GM23248 (cell line): ENCODE measurements around the gene AMBRA1. TPM values are rescaled to one million over a fixed set of nuclear protein-coding genes. Genes with fewer than 3 reads are reported as not detected.

ENCODE experiments used
- DNase-seq: peaks from one replicate; pipeline ENCODE4 v3.0.0-alpha.2; 2015
- H2AFZ ChIP-seq: fragments of 200-600 bp; sonication (generic); 2 replicates; pipeline ENCODE4 v1.6.1; 2016; ENCODE audit warnings: antibody characterized with exemption
- H3F3A ChIP-seq: fragments of 200-600 bp; sonication (generic); 2 replicates; pipeline ENCODE4 v1.6.1; 2016; ENCODE audit warnings: mild to moderate bottlenecking, antibody characterized with exemption, mixed run types; ENCODE audit not compliant: insufficient read depth
- H3K27ac ChIP-seq: fragments of 200-600 bp; sonication (generic); 2 replicates; pipeline ENCODE4 v1.5.1; 2016; ENCODE audit warnings: mild to moderate bottlenecking
- H3K27me3 ChIP-seq: fragments of 200-600 bp; sonication (generic); replicated peaks from 2 replicates; pipeline ENCODE4 v1.6.1; 2016; ENCODE audit warnings: mild to moderate bottlenecking; ENCODE audit not compliant: insufficient read depth
- H3K36me3 ChIP-seq: fragments of 200-600 bp; sonication (generic); 2 replicates; pipeline ENCODE4 v1.6.1; 2016; ENCODE audit warnings: low read depth, mild to moderate bottlenecking
- H3K4me1 ChIP-seq: fragments of 200-600 bp; sonication (generic); 2 replicates; pipeline ENCODE4 v1.6.1; 2016; ENCODE audit warnings: mild to moderate bottlenecking; ENCODE audit not compliant: insufficient read depth
- H3K4me2 ChIP-seq: fragments of 200-600 bp; sonication (generic); one replicate; pipeline ENCODE4 v1.6.1; 2016; ENCODE audit warnings: mild to moderate bottlenecking; ENCODE audit not compliant: unreplicated experiment
- H3K4me3 ChIP-seq: fragments of 200-600 bp; sonication (generic); 2 replicates; pipeline ENCODE4 v1.5.1; 2016; ENCODE audit warnings: mild to moderate bottlenecking
- H3K79me2 ChIP-seq: fragments of 200-600 bp; sonication (generic); 2 replicates; pipeline ENCODE4 v1.6.1; 2016; ENCODE audit warnings: mild to moderate bottlenecking; ENCODE audit not compliant: insufficient read depth
- H3K9ac ChIP-seq: fragments of 200-600 bp; sonication (generic); 2 replicates; pipeline ENCODE4 v1.6.1; 2016; ENCODE audit warnings: mild to moderate bottlenecking
- H3K9me2 ChIP-seq: fragments of 200-600 bp; sonication (generic); 2 replicates; pipeline ENCODE4 v1.6.1; 2016; ENCODE audit warnings: mixed run types, mild to moderate bottlenecking, moderate library complexity; ENCODE audit not compliant: insufficient read depth
- H3K9me3 ChIP-seq: fragments of 200-600 bp; sonication (generic); one replicate; pipeline ENCODE4 v1.6.1; 2017; ENCODE audit warnings: low read depth
- H4K20me1 ChIP-seq: fragments of 200-600 bp; sonication (generic); 2 replicates; pipeline ENCODE4 v1.6.0; 2016; ENCODE audit not compliant: insufficient read depth
- EZH2 ChIP-seq: fragments of 200-600 bp; sonication (generic); IDR thresholded peaks from 2 replicates; pipeline ENCODE4 v1.6.1; 2018; ENCODE audit warnings: antibody characterized with exemption, mild to moderate bottlenecking; ENCODE audit not compliant: insufficient read depth, poor library complexity, severe bottlenecking
- EZH2phosphoT487 ChIP-seq: fragments of 200-600 bp; sonication (generic); IDR thresholded peaks from 2 replicates; pipeline ENCODE4 v1.6.1; 2018; ENCODE audit warnings: antibody characterized with exemption, moderate library complexity, mild to moderate bottlenecking, low read depth; ENCODE audit not compliant: insufficient read depth
- WGBS, 2 experiments: methylation state at CpG; one replicate each; pipeline ENCODE4 v1.1.6; 2015 to 2017; ENCODE audit warnings: low lambda C conversion rate in 2 of 2, low coverage in 1 of 2; ENCODE audit errors: missing lambda C conversion rate in 2 of 2; 5-methylcytosine and 5-hydroxymethylcytosine counted together
- in situ Hi-C: fragments of 300-500 bp; cut with MboI; formaldehyde crosslinking; loops from 2 replicates; pipeline ENCODE4 v1.15.0; 2020
- polyA plus RNA-seq: library from polyadenylated mRNA; unstranded; fragments of >200 nt; fragmentation: Nextera tagmentation; extraction: Ambion mirVana; gene quantifications from 2 replicates; pipeline ENCODE4 v1.2.1, GENCODE V29; 2016
- total RNA-seq: library from RNA; depleted of rRNA; stranded (reverse); fragments of >200 nt; shearing (Covaris generic); gene quantifications from 2 replicates; pipeline ENCODE4 v1.2.3, GENCODE V29; 2014

AMBRA1 gene
- total and polyA plus RNA-seq, 2 experiments from 2014 or later = 5.0 to 46.0 TPM

GRCh38 chr11:46370253-46370652, 223.6 kb downstream of the AMBRA1 start:
- in situ Hi-C loops = no loop called here
- H3K9me2 ChIP-seq = no peaks in the 10 kb centered on the region

GRCh38 chr11:46369458-46370152, 224.2 kb downstream of the AMBRA1 start:
- Histone ChIP-seq H3K4me2 (no peak overlapping the region), H3K9me2 (no peaks in the 10 kb centered on the region), H3K9me3 (no peaks in the 10 kb centered on the region), H3K4me3 (no peak overlapping the region), H3K27ac (no peak overlapping the region), H3K4me1 (no peaks in the 10 kb centered on the region), H2AFZ (no peak overlapping the region), H3K79me2 (no peaks in the 10 kb centered on the region), H3K27me3 (no peaks in the 10 kb centered on the region), H3K9ac (no peak overlapping the region), H3K36me3 (no peaks in the 10 kb centered on the region), H4K20me1 (no peaks in the 10 kb centered on the region), H3F3A (no peaks in the 10 kb centered on the region)
- TF ChIP-seq EZH2phosphoT487 (no peak), EZH2 (no peak)
- in situ Hi-C loops = no loop called here
- 67 to 71% methylated on average over 23 to 25 of the region's 25 CpGs for WGBS, 2 experiments
- peak; percentile 80 for DNase-seq

More at GRCh38 chr11:46370253-46370652, 223.6 kb downstream of the AMBRA1 start:
- no peak for DNase-seq
- Histone ChIP-seq H3K9ac (no peak overlapping the region), H3K4me1 (no peaks in the 10 kb centered on the region), H3K27ac (no peak overlapping the region), H3F3A (no peaks in the 10 kb centered on the region), H4K20me1 (no peaks in the 10 kb centered on the region), H3K36me3 (no peaks in the 10 kb centered on the region), H3K27me3 (no peaks in the 10 kb centered on the region), H3K4me2 (no peak overlapping the region), H3K79me2 (no peaks in the 10 kb centered on the region), H2AFZ (no peak overlapping the region), H3K9me3 (no peaks in the 10 kb centered on the region), H3K4me3 (no peak overlapping the region)
- TF ChIP-seq EZH2phosphoT487 = no peak
- no peak for TF ChIP-seq EZH2
- WGBS, 2 experiments = 92 to 93% methylated on average over 13 of the region's 13 CpGs

GRCh38 chr11:46367916-46368267, 225.9 kb downstream of the AMBRA1 start:
- TF ChIP-seq EZH2phosphoT487 (no peak), EZH2 (no peak)
- H3F3A ChIP-seq = no peaks in the 10 kb centered on the region
- H4K20me1 ChIP-seq = no peaks in the 10 kb centered on the region
- 68 to 84% methylated on average over 12 of the region's 12 CpGs for whole genome bisulfite sequencing, 2 experiments
- H3K9me3 ChIP-seq = no peaks in the 10 kb centered on the region
- H3K79me2 ChIP-seq = peaks cover 16% of the 10 kb centered on the region
- H3K27ac ChIP-seq = no peak overlapping the region
- H3K9ac ChIP-seq = no peak overlapping the region
- H3K4me3 ChIP-seq = no peak overlapping the region
- H3K4me1 ChIP-seq = peaks cover 13% of the 10 kb centered on the region
- no peak overlapping the region for H2AFZ ChIP-seq
- in situ Hi-C loops = no loop called here
- no peak for DNase-seq
- H3K4me2 ChIP-seq = no peak overlapping the region
- H3K9me2 ChIP-seq = no peaks in the 10 kb centered on the region
- no peaks in the 10 kb centered on the region for H3K27me3 ChIP-seq
- no peaks in the 10 kb centered on the region for H3K36me3 ChIP-seq

- Histone ChIP-seq H3K4me2 (no peak overlapping the region), H3F3A (no peaks in the 10 kb centered on the region), H3K27me3 (no peaks in the 10 kb centered on the region), H3K9me3 (no peaks in the 10 kb centered on the region), H3K4me3 (no peak overlapping the region), H4K20me1 (no peaks in the 10 kb centered on the region), H3K79me2 (peaks cover 21% of the 10 kb centered on the region), H3K27ac (no peak overlapping the region), H3K9ac (no peak overlapping the region), H3K9me2 (no peaks in the 10 kb centered on the region), H2AFZ (no peak overlapping the region), H3K36me3 (no peaks in the 10 kb centered on the region), H3K4me1 (peaks cover 17% of the 10 kb centered on the region)
- 21 to 25% methylated on average over 13 to 32 of the region's 32 CpGs for WGBS, 2 experiments
- TF ChIP-seq EZH2phosphoT487 (no peak), EZH2 (no peak)
- DNase-seq = peak; percentile 73
- in situ Hi-C loops = no loop called here
Observed at GRCh38 chr11:46367244-46367915, 226.4 kb downstream of the AMBRA1 start.
